ENCODE measurements around the gene ATCAY. TPM values are rescaled to one million over a fixed set of nuclear protein-coding genes. Genes with fewer than 3 reads are reported as not detected.
A peak's percentile ranks its signal among the peaks of the same experiment; 100 is the strongest.
"Not testable (repeated sequence)": the region's sequence is repeated elsewhere in the genome, so short reads cannot be mapped to it uniquely, and the experiment has no call there.

Gene ATCAY
- total and polyA plus RNA-seq, 5 donors from 2014 or later, result not detected

- H3K4me1 ChIP-seq (ENCODE audit: control insufficient read depth, insufficient read depth, low read length, poor library complexity, severe bottlenecking); H3K27me3 Mint-ChIP-seq; H3K36me3 Mint-ChIP-seq; H3K36me3 ChIP-seq (ENCODE audit: control insufficient read depth, insufficient read depth, low read length); H3K4me3 ChIP-seq (ENCODE audit: low read depth, low read length); H3K4me3 Mint-ChIP-seq; ATAC-seq (ENCODE audit: low read depth in 2 of 2); H3K9me3 ChIP-seq (ENCODE audit: control insufficient read depth in 2 of 2, low read length in 2 of 2); H3K27ac ChIP-seq (ENCODE audit: insufficient read depth, low read length, poor library complexity, severe bottlenecking); H3K9me3 Mint-ChIP-seq; H3K27me3 ChIP-seq (ENCODE audit: control insufficient read depth, insufficient read depth, low read length); H3K4me1 Mint-ChIP-seq; H3K27ac Mint-ChIP-seq; DNase-seq: not testable (repeated sequence)
Observed at GRCh38 chr19:3947316-3947933, 66.9 kb downstream of the ATCAY start.

GRCh38 chr19:3949294-3949693 lies 68.8 kb downstream of the ATCAY start:
- Histone ChIP-seq H3K27me3 (ENCODE audit: control insufficient read depth, insufficient read depth, low read length) (no peaks in the 10 kb centered on the region), H3K9me3 (ENCODE audit: control insufficient read depth in 2 of 2, low read length in 2 of 2) (no peaks in the 10 kb centered on the region), H3K4me1 (ENCODE audit: control insufficient read depth, insufficient read depth, low read length, poor library complexity, severe bottlenecking) (peaks cover 7% of the 10 kb centered on the region), H3K36me3 (ENCODE audit: control insufficient read depth, insufficient read depth, low read length) (no peaks in the 10 kb centered on the region), H3K27ac (ENCODE audit: insufficient read depth, low read length, poor library complexity, severe bottlenecking) (no peak overlapping the region), H3K4me3 (ENCODE audit: low read depth, low read length) (no peak overlapping the region)
- Mint-ChIP-seq H3K9me3 (peaks cover 0 to 1% (median 0%) of the 10 kb centered on the region in 7 donors), H3K27me3 (peaks cover 5% of the 10 kb centered on the region), H3K4me3 (no peak overlapping the region), H3K36me3 (no peaks in the 10 kb centered on the region), H3K27ac (no peak overlapping the region), H3K4me1 (peaks cover 0 to 7% (median 4%) of the 10 kb centered on the region in 4 donors)
- no peak for DNase-seq
- no peak for ATAC-seq (ENCODE audit: low read depth in 2 of 2)

GRCh38 chr19:3949997-3950859 lies 69.7 kb downstream of the ATCAY start:
- Histone ChIP-seq H3K9me3 (ENCODE audit: control insufficient read depth in 2 of 2, low read length in 2 of 2) (no peaks in the 10 kb centered on the region), H3K36me3 (ENCODE audit: control insufficient read depth, insufficient read depth, low read length) (no peaks in the 10 kb centered on the region), H3K27me3 (ENCODE audit: control insufficient read depth, insufficient read depth, low read length) (no peaks in the 10 kb centered on the region), H3K4me3 (ENCODE audit: low read depth, low read length) (no peak overlapping the region), H3K27ac (ENCODE audit: insufficient read depth, low read length, poor library complexity, severe bottlenecking) (no peak overlapping the region), H3K4me1 (ENCODE audit: control insufficient read depth, insufficient read depth, low read length, poor library complexity, severe bottlenecking) (peaks cover 7% of the 10 kb centered on the region)
- no peak overlapping the region for H3K4me3 Mint-ChIP-seq
- DNase-seq (no peak), ATAC-seq (ENCODE audit: low read depth in 2 of 2) (no peak)
- no peak overlapping the region for H3K27ac Mint-ChIP-seq
- peaks cover 8% of the 10 kb centered on the region for H3K27me3 Mint-ChIP-seq
- H3K36me3 Mint-ChIP-seq, result no peaks in the 10 kb centered on the region
- H3K9me3 Mint-ChIP-seq, result peaks cover 0 to 1% (median 0%) of the 10 kb centered on the region in 7 donors
- H3K4me1 Mint-ChIP-seq, result peaks cover 0 to 7% (median 4%) of the 10 kb centered on the region in 4 donors

- peaks cover 0 to 7% (median 4%) of the 10 kb centered on the region in 4 donors for H3K4me1 Mint-ChIP-seq
- H3K27me3 ChIP-seq (ENCODE audit: control insufficient read depth, insufficient read depth, low read length), result no peaks in the 10 kb centered on the region
- no peak overlapping the region for H3K27ac Mint-ChIP-seq
- no peak overlapping the region for H3K4me3 ChIP-seq (ENCODE audit: low read depth, low read length)
- H3K27ac ChIP-seq (ENCODE audit: insufficient read depth, low read length, poor library complexity, severe bottlenecking), result no peak overlapping the region
- no peaks in the 10 kb centered on the region for H3K36me3 Mint-ChIP-seq
- ATAC-seq (ENCODE audit: low read depth in 2 of 2) (peak in 1 of 2 donors; percentile 32), DNase-seq (no peak)
- H3K36me3 ChIP-seq (ENCODE audit: control insufficient read depth, insufficient read depth, low read length), result no peaks in the 10 kb centered on the region
- no peaks in the 10 kb centered on the region for H3K9me3 ChIP-seq (ENCODE audit: control insufficient read depth in 2 of 2, low read length in 2 of 2)
- peaks cover 7% of the 10 kb centered on the region for H3K4me1 ChIP-seq (ENCODE audit: control insufficient read depth, insufficient read depth, low read length, poor library complexity, severe bottlenecking)
- H3K9me3 Mint-ChIP-seq, result peaks cover 0 to 1% (median 0%) of the 10 kb centered on the region in 7 donors
- peak overlapping the region in 3 of 4 donors; percentile 31 to 55 (median 38) for H3K4me3 Mint-ChIP-seq
- peaks cover 10% of the 10 kb centered on the region for H3K27me3 Mint-ChIP-seq
Observed at GRCh38 chr19:3950871-3951861, 70.7 kb downstream of the ATCAY start.

GRCh38 chr19:3952755-3953276 lies 72.3 kb downstream of the ATCAY start:
- not testable (repeated sequence) for H3K27ac Mint-ChIP-seq; H3K4me3 ChIP-seq (ENCODE audit: low read depth, low read length); H3K4me1 ChIP-seq (ENCODE audit: control insufficient read depth, insufficient read depth, low read length, poor library complexity, severe bottlenecking); H3K27me3 ChIP-seq (ENCODE audit: control insufficient read depth, insufficient read depth, low read length); ATAC-seq (ENCODE audit: low read depth in 2 of 2); H3K36me3 Mint-ChIP-seq; H3K9me3 Mint-ChIP-seq; H3K36me3 ChIP-seq (ENCODE audit: control insufficient read depth, insufficient read depth, low read length); DNase-seq; H3K4me1 Mint-ChIP-seq; H3K27ac ChIP-seq (ENCODE audit: insufficient read depth, low read length, poor library complexity, severe bottlenecking); H3K9me3 ChIP-seq (ENCODE audit: control insufficient read depth in 2 of 2, low read length in 2 of 2); H3K4me3 Mint-ChIP-seq
- H3K27me3 Mint-ChIP-seq, result peaks cover 10% of the 10 kb centered on the region

GRCh38 chr19:3954107-3954506 lies 73.6 kb downstream of the ATCAY start:
- Histone ChIP-seq H3K9me3 (ENCODE audit: control insufficient read depth in 2 of 2, low read length in 2 of 2) (no peaks in the 10 kb centered on the region), H3K4me1 (ENCODE audit: control insufficient read depth, insufficient read depth, low read length, poor library complexity, severe bottlenecking) (peaks cover 7% of the 10 kb centered on the region), H3K27ac (ENCODE audit: insufficient read depth, low read length, poor library complexity, severe bottlenecking) (no peak overlapping the region), H3K4me3 (ENCODE audit: low read depth, low read length) (no peak overlapping the region), H3K27me3 (ENCODE audit: control insufficient read depth, insufficient read depth, low read length) (no peaks in the 10 kb centered on the region), H3K36me3 (ENCODE audit: control insufficient read depth, insufficient read depth, low read length) (peaks cover 7% of the 10 kb centered on the region)
- H3K4me3 Mint-ChIP-seq, result no peak overlapping the region
- no peaks in the 10 kb centered on the region for H3K36me3 Mint-ChIP-seq
- no peak for ATAC-seq (ENCODE audit: low read depth in 2 of 2)
- DNase-seq, result no peak
- peaks cover 0 to 1% (median 0%) of the 10 kb centered on the region in 7 donors for H3K9me3 Mint-ChIP-seq
- H3K27ac Mint-ChIP-seq, result no peak overlapping the region
- peaks cover 10% of the 10 kb centered on the region for H3K27me3 Mint-ChIP-seq
- H3K4me1 Mint-ChIP-seq, result peaks cover 0 to 7% (median 4%) of the 10 kb centered on the region in 4 donors

GRCh38 chr19:3955276-3955675 lies 74.8 kb downstream of the ATCAY start:
- H3K4me1 Mint-ChIP-seq; H3K27me3 ChIP-seq (ENCODE audit: control insufficient read depth, insufficient read depth, low read length); H3K9me3 Mint-ChIP-seq; H3K4me3 ChIP-seq (ENCODE audit: low read depth, low read length); H3K9me3 ChIP-seq (ENCODE audit: control insufficient read depth in 2 of 2, low read length in 2 of 2); H3K27ac ChIP-seq (ENCODE audit: insufficient read depth, low read length, poor library complexity, severe bottlenecking); ATAC-seq (ENCODE audit: low read depth in 2 of 2); H3K27ac Mint-ChIP-seq; H3K4me3 Mint-ChIP-seq; H3K4me1 ChIP-seq (ENCODE audit: control insufficient read depth, insufficient read depth, low read length, poor library complexity, severe bottlenecking); H3K36me3 Mint-ChIP-seq; DNase-seq: not testable (repeated sequence)
- peaks cover 10% of the 10 kb centered on the region for H3K27me3 Mint-ChIP-seq
- H3K36me3 ChIP-seq (ENCODE audit: control insufficient read depth, insufficient read depth, low read length), result peaks cover 17% of the 10 kb centered on the region

Data from CD4-positive, CD25-positive, alpha-beta regulatory T cell (primary cell).